Activated gamma-delta T cell (primary cell): ENCODE results near the gene CHRNA5.

Experiments used
- DNase-seq: peaks from one replicate; lab custom pipeline; 2025; lab: John Stamatoyannopoulos, UW

Gene CHRNA5

DNA sequence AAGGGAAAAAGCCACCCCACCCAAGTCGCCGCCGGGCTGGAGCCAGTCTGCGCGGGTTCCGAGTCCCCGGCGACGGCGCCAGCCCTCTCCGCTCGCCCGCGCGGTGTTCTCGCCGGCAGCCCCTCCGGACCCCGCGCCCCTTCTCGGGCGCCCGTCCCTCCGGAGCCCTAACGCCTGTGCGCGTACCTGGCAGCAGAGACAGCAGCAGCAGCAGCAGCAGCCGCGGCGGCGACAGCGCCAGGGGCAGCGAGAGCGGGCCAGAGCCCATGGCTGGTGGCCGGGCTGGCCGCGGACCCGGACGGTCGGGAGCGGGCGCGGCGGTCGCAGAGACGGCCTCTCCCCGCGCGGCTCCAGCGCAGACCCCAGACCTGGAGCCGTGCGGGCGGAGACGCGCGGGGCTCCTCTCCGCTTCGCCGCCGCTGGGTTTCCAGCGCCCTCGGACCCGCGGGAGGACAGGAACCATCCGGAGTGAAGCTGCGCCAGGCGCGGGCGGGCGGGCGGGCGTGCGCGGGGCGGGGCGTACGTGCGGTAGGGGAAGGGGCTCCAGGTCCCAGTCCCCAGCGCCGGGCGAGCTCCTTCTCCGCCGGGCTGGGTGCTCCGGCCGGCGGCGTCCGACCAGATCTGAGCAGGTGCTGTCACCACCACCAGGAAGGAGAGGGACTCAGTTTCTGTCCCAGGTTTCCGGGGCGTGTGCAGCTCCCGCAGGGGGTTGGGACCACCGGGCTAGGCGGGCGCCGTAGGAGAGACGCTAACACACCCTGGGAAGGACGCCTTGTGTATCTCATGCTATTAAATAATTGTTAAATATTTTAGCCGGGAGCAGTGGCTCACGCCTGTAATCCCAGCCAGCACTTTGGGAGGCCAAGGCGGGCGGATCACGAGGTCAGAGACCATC is 55.5 kb downstream of the CHRNA5 start, which contains the start of gene CHRNA3:
Gene CHRNA3, minus strand, starts transcription at position 470 of the 895 bp plus-strand sequence. Its CDS starts 202 bp downstream, at position 268.
- DNase-seq, result no peak

DNA sequence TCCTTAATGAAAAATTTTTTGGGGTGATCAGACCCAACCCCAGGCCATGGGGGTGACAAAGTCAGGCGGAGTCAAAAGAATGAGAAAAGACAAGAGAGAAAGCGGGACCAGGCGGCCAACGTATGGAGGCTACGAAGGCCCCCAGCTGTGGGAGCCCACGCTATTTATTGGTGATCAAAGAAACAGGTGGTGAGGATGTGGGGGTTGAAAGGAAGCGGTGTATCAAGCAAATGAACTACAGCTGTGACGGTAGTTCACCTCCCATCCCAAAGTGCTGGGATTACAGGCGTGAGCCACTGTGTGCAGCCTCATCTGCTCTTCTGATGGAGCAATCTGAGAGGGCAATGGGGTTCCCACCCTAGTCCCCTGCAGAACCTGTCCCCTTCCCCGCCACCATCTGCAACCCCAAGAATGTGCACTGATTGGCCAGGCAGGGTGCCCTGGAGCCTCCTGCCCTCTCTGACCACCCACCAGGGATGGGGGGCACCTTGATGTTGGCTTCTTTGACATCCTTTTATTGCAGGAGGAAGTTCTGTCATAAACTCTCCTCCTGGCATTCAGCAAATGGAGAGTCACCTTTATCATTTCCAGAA is 56.6 kb downstream of the CHRNA5 start:
- DNase-seq, result no peak

- DNase-seq, result no peak
Observed at GRCh38 chr15:78623786-78624497, 58.6 kb downstream of the CHRNA5 start.

DNA sequence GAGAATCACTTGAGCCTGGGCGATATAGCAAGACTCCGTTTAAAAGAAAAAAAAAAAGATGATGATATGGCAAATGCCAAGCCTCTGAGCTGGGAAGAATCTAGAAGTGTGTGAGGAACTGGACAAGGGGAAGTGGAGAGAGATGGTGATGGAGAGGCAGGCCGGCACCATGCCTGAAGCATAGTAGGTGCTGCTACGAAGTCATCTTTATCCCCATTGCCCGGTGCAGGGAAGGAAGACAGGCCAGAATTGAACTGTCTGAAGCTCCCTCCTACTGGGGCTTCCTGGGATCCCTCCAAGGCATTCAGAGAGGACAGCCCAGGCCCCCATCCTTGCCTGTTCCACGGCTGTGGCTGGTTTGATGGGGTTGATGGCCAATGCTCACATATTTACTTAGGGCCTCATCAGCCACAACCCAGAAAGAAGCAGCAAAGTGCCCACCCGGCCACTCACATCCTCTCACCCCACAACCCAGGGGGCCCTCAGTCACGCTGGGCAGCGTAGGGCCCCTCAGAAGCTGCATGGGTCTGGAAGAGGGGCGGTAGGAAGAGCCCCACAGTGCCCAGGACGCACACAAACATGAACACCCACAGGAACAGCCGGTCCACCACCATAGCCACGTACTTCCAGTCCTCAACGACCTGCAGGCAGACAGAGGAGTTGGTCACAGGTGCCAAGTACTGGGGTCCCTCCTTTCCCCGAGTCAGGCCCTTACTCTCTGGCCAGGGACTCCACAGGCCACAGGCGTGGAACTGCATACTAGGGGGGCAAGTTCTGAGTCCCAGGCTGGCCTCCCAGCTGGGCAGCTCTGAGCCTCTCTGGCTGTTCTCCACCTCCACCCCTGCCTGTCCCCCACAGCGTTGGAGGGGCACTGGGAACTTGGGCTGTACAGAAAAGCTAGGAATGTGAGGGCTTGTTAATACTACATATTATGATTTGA is 59.6 kb downstream of the CHRNA5 start:
- no peak for DNase-seq

GRCh38 chr15:78625606-78626280 is 60.4 kb downstream of the CHRNA5 start:
- no peak for DNase-seq

DNA sequence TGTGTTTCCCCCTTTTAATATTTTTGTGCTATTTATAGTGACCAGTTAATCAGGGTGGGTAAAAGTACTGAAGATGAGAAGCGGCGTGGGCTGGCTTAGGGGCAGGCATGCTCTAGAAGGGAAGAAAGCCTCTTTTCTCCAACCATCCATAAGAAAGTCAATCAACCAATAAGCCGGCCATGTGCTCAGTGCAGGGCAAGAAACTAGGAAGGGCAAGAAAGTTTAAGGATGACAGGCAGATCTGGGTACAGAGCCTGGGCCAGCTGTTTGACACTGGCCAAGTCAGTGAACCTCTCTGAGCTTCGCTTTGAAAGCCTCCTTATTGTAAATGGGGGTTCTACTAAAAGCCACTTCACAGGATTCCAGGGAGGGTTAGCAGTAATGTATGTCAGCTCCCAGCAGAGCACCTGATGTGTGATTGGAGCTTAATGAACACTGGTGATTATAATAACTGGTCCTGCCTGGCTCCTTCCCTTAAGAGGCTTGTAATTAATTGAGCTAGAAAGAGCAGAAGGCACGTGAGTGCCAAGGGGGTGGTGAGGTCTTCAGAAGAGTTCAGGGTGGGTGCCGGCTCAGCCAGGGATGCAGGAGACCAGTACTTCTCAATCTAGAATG is 61.2 kb downstream of the CHRNA5 start:
- no peak for DNase-seq

- DNase-seq, result no peak
Observed at GRCh38 chr15:78627348-78627747, 62.0 kb downstream of the CHRNA5 start.

DNA sequence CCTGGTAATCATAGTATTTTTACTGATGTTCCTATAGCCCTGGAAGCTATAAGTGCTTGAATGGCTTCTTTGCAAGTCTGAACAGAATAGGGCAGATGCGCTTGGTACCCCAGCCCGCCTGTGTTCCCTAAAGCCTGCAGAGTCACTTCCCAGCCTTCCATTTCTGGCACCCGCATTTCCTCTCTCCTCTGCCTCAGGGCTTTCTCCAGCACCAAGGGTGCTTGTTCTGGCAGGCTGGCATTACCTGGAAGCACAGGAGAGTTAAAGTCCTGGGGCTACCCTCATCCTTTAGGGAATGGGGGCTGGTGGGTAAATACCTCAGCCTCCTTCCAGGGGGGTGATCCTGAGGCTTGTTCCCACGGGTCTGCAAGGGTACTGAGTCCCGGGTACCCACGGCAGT is 62.9 kb downstream of the CHRNA5 start:
- DNase-seq, result no peak

DNA sequence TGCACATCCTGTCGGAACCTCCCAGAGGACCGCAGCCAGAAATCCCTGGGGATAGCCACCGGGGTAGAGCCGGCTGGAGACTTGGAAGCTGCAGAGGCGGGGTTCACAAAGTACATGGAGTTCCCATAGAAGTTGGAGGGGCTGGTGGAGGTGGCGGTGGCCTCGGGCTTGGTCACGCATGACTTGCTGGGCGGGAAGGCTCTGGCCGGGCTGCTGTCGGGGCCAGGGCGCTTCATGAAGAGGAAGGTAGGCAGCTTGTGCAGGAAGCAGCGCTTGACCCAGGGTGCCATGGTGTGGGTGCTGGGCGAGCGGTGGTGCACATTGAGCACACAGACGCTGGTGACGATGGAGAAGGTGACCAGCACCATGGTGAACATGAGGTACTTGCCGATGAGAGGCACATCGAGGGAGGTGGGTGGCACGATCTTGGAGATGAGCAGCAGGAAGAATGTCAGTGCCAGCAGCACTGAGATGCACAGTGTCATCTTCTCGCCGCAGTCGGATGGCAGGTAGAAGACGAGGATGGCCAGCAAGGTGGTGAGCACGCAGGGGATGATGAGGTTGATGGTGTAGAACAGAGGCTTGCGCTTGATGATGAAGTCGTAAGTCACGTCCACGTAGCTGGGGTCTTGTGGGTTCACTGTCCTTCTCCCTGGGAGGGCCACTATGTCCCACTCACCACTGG is 63.9 kb downstream of the CHRNA5 start:
- no peak for DNase-seq

DNA sequence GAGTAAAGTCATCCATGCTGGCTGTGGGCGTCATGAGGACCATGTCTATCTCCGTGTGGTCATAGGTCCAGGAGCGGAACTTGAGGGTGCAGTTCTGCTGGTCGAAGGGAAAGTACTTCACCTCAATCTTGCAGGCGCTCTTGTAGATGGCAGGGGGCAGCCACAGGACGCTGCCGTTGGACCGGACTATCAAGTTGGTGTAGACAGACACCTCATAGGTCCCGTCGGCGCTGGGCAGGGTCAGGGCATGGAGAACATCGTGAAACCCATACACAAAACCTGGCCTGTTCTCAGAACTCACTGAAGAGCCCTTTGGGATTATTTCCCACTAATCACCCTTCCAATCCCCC is 64.4 kb downstream of the CHRNA5 start:
- no peak for DNase-seq

DNA sequence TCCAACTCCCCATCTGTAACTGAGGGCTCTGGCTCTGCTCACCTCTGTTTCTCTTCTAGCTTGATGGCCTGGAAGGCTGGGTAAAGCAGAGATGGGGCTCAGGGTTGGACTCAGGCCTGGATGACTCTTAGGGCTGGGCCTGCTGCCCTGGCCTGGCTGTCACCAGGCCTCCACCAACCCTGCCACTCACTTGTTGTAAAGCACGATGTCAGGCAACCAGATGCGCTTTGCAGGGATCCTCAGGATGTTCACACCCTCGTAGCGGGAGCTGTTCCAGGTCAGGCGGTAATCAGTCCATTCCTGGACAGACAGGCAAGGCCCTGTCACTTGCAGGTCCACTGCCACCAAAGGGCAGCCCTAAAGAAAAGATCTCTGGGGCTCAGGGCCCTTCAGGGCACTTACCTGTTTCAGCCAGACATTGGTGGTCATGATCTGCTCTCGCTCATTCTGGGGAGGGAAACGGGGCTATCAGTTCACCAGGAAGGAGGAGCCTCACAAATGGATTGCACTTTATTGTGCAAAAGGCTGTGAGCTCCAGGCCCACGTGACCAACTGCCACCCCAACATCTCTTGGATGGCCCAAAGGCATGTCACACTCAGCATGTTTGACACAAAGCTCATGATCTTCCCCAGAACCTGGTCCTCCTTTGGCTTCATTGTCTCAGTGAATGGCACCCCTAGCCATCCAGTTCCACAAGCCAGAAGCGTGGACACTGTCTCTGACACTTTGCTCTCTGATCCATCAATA is 65.7 kb downstream of the CHRNA5 start:
- DNase-seq, result no peak

DNA sequence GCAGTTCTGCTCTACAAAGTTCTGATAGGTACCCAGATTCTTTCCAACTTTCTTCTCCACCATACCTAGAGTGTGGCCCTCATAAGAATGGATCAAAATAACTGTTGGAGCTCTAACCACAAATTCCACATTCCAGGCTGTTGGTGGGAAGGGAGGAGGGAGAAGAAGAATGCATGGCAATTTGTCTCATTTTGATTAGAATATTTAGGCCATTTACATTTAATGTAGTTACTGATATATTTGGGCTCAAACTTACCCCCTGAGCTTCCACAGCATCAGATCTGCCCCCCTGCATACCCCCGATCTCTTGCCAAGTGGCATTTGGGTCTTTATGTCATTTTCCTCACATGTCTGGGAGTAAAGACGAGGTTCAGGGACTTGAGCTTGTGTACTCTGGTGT is 68.0 kb downstream of the CHRNA5 start:
- no peak for DNase-seq

DNA sequence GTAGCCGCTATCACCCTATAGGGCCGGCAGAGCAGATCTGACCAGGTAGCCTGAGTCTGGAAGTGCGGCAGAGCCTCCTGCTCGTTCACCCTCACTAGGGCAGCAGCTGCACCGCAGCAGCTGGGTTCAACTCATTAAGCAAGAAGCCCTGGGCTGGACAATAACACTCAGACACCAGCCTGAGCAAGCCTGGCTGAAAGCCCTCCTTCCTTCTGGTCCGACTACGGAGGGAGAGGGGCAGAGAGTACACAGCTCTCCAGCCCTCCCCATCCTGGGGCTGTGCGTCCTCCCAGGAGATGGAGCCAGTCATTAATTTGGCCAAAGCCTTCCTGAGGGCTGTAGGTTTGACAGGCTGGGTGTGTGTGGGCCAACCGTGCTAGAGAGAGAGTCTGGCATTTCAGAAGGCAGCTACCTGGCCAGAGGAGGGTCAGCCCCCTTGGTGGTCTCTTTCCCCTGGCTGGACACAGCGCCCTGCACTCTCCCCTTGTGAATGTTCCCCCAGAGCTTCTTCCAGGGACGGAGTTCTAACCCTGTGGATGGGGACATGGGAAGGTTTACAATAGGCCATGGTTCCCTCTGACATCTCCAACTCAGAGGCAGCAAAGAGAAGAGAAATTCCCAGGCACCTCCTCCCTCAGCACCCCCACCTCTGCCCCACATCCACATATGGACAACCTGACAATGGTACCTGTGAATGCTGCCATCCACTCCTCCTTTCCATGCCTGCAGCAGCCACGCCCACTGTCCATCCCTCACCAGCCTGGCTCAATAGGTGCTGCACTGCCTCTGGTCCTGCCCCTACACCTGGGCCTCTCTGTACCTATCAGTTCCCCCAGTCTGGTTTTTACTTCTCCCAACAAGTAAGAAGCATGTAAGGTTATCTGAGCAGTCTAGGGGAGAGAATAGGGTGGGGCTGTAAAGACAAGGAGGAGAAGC is 69.2 kb downstream of the CHRNA5 start:
- DNase-seq, result no peak

DNA sequence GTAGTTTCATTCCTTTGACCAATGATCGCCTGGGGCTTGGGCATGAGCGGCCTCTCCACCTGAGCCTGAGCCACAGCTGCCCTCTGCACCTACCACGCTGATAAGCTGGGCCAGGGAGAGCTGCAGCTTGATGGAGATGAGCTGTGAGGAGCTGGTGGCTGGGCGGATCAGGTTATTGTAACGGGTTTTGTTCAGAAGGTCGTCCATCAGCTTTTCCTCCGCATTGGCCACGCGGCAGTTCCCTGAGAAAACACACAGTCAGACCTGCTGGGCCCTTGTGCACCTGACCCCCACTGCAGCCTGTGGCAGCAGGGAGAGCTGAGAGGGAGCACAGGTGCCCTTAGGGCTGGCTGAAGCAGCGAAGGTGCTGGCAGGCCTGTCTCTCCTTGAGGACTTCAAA is 70.0 kb downstream of the CHRNA5 start:
- DNase-seq, result no peak

DNA sequence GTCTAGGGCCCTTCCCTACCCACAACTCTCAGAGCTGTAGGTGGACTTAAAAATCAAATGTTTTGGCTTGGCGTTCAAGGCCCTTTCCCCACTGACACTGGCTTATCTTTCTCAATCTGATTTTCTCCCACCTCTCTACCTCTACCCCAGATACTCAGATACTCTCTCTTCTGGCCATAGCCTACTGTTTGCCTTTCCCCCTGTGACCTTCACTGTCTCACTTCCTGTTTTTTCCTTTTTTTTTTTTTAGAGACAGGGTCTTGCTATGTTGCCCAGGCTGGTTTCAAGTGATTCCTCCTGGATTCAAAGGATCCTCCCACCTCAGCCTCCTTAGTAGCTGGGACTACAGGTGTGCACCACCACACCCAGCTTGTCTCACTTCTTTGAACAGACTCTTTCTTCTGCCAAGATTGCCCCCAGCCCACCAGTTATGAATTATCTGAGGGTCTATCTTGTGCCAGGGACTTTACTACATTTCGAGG is 71.1 kb downstream of the CHRNA5 start:
- DNase-seq, result no peak

- DNase-seq, result no peak
Observed at GRCh38 chr15:78637776-78638435, 72.6 kb downstream of the CHRNA5 start.

GRCh38 chr15:78638658-78639314 is 73.5 kb downstream of the CHRNA5 start:
- no peak for DNase-seq
